HG03469 (cell line): ENCODE data around the gene FOXG1.

Experiments
- ATAC-seq: cut with Tn5 transposase; IDR thresholded peaks from one replicate; pipeline ENCODE4 v1.9.1; 2021; ENCODE audit warnings: mild to moderate bottlenecking, moderate library complexity, moderate number of reproducible peaks; ENCODE audit not compliant: unreplicated experiment

FOXG1 gene

GRCh38 chr14:28774764-28775735 is 8.5 kb downstream of the FOXG1 start:
- ATAC-seq = no peak

GRCh38 chr14:28776482-28777266 is 10.1 kb downstream of the FOXG1 start:
- no peak for ATAC-seq

GRCh38 chr14:28777471-28778137 is 11.0 kb downstream of the FOXG1 start:
- no peak for ATAC-seq

GRCh38 chr14:28778138-28779117 is 11.8 kb downstream of the FOXG1 start:
- ATAC-seq = no peak

- ATAC-seq = no peak
These were observed 12.9 kb downstream of the FOXG1 start for GRCh38 chr14:28779456-28779855.

- ATAC-seq = no peak
These were observed 14.5 kb downstream of the FOXG1 start for GRCh38 chr14:28780843-28781820.

- no peak for ATAC-seq
These were observed 15.7 kb downstream of the FOXG1 start for GRCh38 chr14:28782301-28782700.

- ATAC-seq = no peak
These were observed 17.1 kb downstream of the FOXG1 start for GRCh38 chr14:28783664-28784063.

- no peak for ATAC-seq
These were observed 17.8 kb downstream of the FOXG1 start for GRCh38 chr14:28784096-28785048.

- no peak for ATAC-seq
These were observed 18.7 kb downstream of the FOXG1 start for GRCh38 chr14:28785096-28785952.

- no peak for ATAC-seq
These were observed 40.9 kb downstream of the FOXG1 start for GRCh38 chr14:28807518-28807917.

- ATAC-seq = no peak
These were observed 47.2 kb downstream of the FOXG1 start for GRCh38 chr14:28813810-28814209.
